Prostate gland (tissue), 2 donors: ENCODE data around the gene ROBO4.

ENCODE experiments used
- POLR2AphosphoS5 ChIP-seq: sonication (generic); formaldehyde crosslinking; IDR thresholded peaks from one replicate; pipeline ENCODE4 v1.6.1; 2017; ENCODE audit warnings: antibody characterized with exemption
- TF ChIP-seq, protein P1 (sequence below), 4 experiments: fragments of 200-600 bp in 2 of 4; fragments of 450-650 bp in 2 of 4; sonication (generic) in 2 of 4; IDR thresholded peaks; 1 replicate in 3 of 4; 2 replicates in 1 of 4; pipeline ENCODE4 v1.5.1; 2016 to 2019; ENCODE audit warnings: antibody characterized with exemption in 4 of 4, mild to moderate bottlenecking in 2 of 4, moderate library complexity in 2 of 4

DNA sequence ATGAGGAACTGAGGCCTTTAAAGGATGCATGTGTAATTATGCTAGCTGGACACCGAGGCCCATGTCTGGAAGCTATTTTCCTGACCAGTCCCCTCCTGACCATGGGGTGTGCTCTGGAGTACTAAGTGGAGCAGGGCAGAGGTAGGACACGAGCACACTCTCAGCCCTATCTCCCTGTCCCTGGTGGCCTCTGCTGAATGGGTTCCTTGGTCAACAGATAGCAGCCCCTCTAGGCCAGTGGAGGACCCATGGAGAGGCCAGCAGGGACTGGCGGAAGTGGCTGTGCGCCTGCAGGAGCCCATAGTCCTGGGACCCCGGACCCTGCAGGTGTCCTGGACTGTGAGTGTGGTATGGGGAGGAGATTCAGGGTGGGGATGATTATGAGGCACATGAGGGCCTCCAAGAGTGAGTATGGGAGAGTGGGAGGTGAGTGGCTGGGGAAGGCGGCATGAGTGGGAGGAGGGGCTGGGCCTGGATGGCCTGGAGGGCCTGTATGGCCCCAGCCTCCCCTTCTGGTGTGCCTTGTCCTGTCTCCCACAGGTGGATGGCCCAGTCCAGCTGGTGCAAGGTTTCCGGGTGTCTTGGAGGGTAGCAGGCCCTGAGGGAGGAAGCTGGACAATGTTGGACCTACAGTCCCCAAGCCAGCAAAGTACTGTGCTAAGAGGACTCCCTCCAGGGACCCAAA lies 23.0 kb downstream of the ROBO4 start:
- TF ChIP-seq, protein P1, sequence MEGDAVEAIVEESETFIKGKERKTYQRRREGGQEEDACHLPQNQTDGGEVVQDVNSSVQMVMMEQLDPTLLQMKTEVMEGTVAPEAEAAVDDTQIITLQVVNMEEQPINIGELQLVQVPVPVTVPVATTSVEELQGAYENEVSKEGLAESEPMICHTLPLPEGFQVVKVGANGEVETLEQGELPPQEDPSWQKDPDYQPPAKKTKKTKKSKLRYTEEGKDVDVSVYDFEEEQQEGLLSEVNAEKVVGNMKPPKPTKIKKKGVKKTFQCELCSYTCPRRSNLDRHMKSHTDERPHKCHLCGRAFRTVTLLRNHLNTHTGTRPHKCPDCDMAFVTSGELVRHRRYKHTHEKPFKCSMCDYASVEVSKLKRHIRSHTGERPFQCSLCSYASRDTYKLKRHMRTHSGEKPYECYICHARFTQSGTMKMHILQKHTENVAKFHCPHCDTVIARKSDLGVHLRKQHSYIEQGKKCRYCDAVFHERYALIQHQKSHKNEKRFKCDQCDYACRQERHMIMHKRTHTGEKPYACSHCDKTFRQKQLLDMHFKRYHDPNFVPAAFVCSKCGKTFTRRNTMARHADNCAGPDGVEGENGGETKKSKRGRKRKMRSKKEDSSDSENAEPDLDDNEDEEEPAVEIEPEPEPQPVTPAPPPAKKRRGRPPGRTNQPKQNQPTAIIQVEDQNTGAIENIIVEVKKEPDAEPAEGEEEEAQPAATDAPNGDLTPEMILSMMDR (IDR thresholded peaks at IDR 0.05): no peak
- TF ChIP-seq POLR2AphosphoS5: no peak
